ENCODE measurements around the gene RASSF7. TPM values are rescaled to one million over a fixed set of nuclear protein-coding genes. Genes with fewer than 3 reads are reported as not detected.
A peak's percentile ranks its signal among the peaks of the same experiment; 100 is the strongest.

Gene RASSF7
- total RNA-seq, 1 donor from 2014 or later: 12.8 TPM

DNA sequence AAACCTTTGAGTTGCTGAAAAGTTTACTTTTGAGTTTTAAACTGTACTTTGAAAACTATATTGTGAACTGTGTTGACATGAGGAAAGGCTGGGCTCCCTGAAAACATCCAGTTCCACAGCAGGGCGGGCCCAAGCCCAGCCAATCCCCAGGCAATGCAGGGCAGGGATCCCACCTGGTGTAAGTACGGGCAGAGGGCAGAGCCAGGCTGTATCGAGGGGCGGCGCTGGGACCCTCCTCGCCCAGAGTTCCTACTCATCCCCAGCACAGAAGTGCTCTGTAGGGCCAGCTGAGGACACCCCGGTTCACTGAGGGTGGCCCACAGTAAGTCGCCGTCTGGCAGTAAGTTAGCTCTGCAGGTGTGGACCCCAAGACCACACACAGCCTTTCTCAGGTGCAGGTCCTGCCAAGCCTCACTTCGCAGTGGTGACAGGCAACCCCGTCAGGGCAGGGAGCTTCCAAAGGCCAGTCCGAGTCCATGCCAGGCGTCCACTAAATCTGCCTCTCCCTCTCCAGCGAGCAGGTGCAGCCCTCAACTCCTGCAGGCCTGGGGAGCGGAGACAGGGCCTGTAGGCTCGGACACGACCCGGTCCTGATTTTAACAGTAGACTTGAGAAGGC, 6.3 kb downstream of the RASSF7 start:
- Histone ChIP-seq H3K9me3 (ENCODE audit: low read depth) (no peaks in the 10 kb centered on the region), H3K27ac (no peak overlapping the region), H3K27me3 (no peaks in the 10 kb centered on the region), H3K79me2 (ENCODE audit: low read depth) (peaks cover 7% of the 10 kb centered on the region), H4K20me1 (ENCODE audit: low read depth) (peaks cover 45% of the 10 kb centered on the region), H3K4me1 (peaks cover 32% of the 10 kb centered on the region), H3K4me3 (peak overlapping the region; percentile 90), H3K4me2 (peak overlapping the region; percentile 83), H3K36me3 (no peaks in the 10 kb centered on the region), H3F3A (ENCODE audit: low read depth) (peaks cover 41% of the 10 kb centered on the region), H2AFZ (replicated peaks) (no peak overlapping the region), H3K9ac (no peak overlapping the region)
- no peaks in the 10 kb centered on the region for H3K9me3 Mint-ChIP-seq
- peaks cover 11% of the 10 kb centered on the region for H3K27me3 Mint-ChIP-seq (ENCODE audit: insufficient read depth, low read depth)
- no peaks in the 10 kb centered on the region for H3K36me3 Mint-ChIP-seq
- peaks cover 12% of the 10 kb centered on the region for H3K4me1 Mint-ChIP-seq
- no peak overlapping the region for H3K27ac Mint-ChIP-seq
- TF ChIP-seq, protein P1, sequence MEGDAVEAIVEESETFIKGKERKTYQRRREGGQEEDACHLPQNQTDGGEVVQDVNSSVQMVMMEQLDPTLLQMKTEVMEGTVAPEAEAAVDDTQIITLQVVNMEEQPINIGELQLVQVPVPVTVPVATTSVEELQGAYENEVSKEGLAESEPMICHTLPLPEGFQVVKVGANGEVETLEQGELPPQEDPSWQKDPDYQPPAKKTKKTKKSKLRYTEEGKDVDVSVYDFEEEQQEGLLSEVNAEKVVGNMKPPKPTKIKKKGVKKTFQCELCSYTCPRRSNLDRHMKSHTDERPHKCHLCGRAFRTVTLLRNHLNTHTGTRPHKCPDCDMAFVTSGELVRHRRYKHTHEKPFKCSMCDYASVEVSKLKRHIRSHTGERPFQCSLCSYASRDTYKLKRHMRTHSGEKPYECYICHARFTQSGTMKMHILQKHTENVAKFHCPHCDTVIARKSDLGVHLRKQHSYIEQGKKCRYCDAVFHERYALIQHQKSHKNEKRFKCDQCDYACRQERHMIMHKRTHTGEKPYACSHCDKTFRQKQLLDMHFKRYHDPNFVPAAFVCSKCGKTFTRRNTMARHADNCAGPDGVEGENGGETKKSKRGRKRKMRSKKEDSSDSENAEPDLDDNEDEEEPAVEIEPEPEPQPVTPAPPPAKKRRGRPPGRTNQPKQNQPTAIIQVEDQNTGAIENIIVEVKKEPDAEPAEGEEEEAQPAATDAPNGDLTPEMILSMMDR (IDR thresholded peaks at IDR 0.05): no peak
- TF ChIP-seq EZH2 (IDR thresholded peaks at IDR 0.05): no peak
- no peak for TF ChIP-seq EZH2phosphoT487 (IDR thresholded peaks at IDR 0.05)
- DNase-seq (ENCODE audit: low spot score): no peak
- H3K4me3 Mint-ChIP-seq: peak overlapping the region; percentile 92

GRCh38 chr11:567629-568292, 7.0 kb downstream of the RASSF7 start:
- H3K27me3 Mint-ChIP-seq (ENCODE audit: insufficient read depth, low read depth): peaks cover 11% of the 10 kb centered on the region
- H3K4me3 ChIP-seq: peak overlapping the region; percentile 90
- DNase-seq (ENCODE audit: low spot score): no peak
- peaks cover 12% of the 10 kb centered on the region for H3K4me1 Mint-ChIP-seq
- TF ChIP-seq EZH2phosphoT487 (IDR thresholded peaks at IDR 0.05): no peak
- TF ChIP-seq, protein P1 (IDR thresholded peaks at IDR 0.05): no peak
- no peak for TF ChIP-seq EZH2 (IDR thresholded peaks at IDR 0.05)
- H3F3A ChIP-seq (ENCODE audit: low read depth): peaks cover 45% of the 10 kb centered on the region
- peaks cover 39% of the 10 kb centered on the region for H4K20me1 ChIP-seq (ENCODE audit: low read depth)
- peaks cover 7% of the 10 kb centered on the region for H3K79me2 ChIP-seq (ENCODE audit: low read depth)
- no peaks in the 10 kb centered on the region for H3K9me3 ChIP-seq (ENCODE audit: low read depth)
- peak overlapping the region; percentile 92 for H3K4me3 Mint-ChIP-seq
- no peaks in the 10 kb centered on the region for H3K9me3 Mint-ChIP-seq
- H3K36me3 Mint-ChIP-seq: no peaks in the 10 kb centered on the region
- no peak overlapping the region for H2AFZ ChIP-seq (replicated peaks)
- peaks cover 32% of the 10 kb centered on the region for H3K4me1 ChIP-seq
- H3K27me3 ChIP-seq: no peaks in the 10 kb centered on the region
- peak overlapping the region; percentile 83 for H3K4me2 ChIP-seq
- no peak overlapping the region for H3K27ac ChIP-seq
- H3K27ac Mint-ChIP-seq: no peak overlapping the region
- H3K9ac ChIP-seq: peak overlapping the region; percentile 11
- no peaks in the 10 kb centered on the region for H3K36me3 ChIP-seq

DNA sequence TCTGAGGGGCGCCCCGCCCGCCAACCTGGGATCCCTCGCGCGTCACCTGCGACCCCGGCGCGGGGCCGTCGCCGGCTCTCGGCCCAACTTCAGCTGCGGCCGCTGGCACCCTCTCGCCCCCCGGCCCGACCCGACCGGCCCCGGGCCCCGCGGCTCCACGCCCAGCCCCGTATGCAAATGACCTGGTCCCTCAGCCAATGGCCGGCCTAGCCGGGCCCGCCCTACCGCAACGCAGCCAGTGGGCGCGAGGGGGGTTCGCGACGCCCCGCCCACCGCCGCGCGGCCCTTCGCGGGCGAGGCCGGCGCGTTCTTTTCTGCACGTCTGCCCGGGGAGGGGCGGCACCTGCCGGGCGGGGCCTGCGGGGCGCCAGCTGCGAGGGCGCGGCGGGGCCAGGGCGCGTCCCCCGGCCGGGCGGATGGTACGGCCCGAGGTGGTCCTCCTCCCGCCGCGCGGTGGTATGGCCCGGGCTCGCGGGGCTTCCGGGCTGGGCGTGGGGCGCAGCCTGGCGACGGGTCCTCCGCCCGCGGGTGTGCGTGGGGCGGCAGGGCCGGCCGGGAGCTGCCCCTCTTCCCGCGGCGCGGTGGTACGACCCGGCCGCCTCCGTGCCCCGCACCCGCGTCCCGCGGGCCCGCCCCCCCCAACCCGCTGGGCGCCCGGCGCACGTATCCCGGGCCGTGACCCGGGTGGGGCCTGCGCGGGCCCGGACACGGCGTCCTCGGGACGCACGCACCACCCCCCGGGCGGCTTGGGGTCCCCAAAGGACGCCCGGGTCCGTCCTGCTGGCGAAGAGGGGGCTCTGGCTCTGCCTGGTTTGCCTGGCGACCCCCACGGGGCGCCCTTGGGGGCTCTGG, 7.8 kb downstream of the RASSF7 start:
- Histone ChIP-seq H3K27me3 (no peaks in the 10 kb centered on the region), H3K9ac (peak overlapping the region; percentile 27), H4K20me1 (ENCODE audit: low read depth) (peaks cover 39% of the 10 kb centered on the region), H3K4me1 (peaks cover 32% of the 10 kb centered on the region), H2AFZ (replicated peaks) (no peak overlapping the region), H3K4me3 (peak overlapping the region; percentile 90), H3K4me2 (peak overlapping the region; percentile 98), H3K9me3 (ENCODE audit: low read depth) (no peaks in the 10 kb centered on the region), H3F3A (ENCODE audit: low read depth) (peaks cover 48% of the 10 kb centered on the region), H3K36me3 (no peaks in the 10 kb centered on the region), H3K27ac (no peak overlapping the region), H3K79me2 (ENCODE audit: low read depth) (peaks cover 7% of the 10 kb centered on the region)
- Mint-ChIP-seq H3K27me3 (ENCODE audit: insufficient read depth, low read depth) (peaks cover 11% of the 10 kb centered on the region), H3K36me3 (no peaks in the 10 kb centered on the region), H3K4me1 (peaks cover 14% of the 10 kb centered on the region), H3K27ac (no peak overlapping the region), H3K9me3 (no peaks in the 10 kb centered on the region), H3K4me3 (peak overlapping the region; percentile 86)
- TF ChIP-seq, protein P1 (IDR thresholded peaks at IDR 0.05): no peak
- no peak for TF ChIP-seq EZH2phosphoT487 (IDR thresholded peaks at IDR 0.05)
- no peak for TF ChIP-seq EZH2 (IDR thresholded peaks at IDR 0.05)
- DNase-seq (ENCODE audit: low spot score): peak; percentile 98
